H1 (cell line): ENCODE data around the gene ZNF462.

ENCODE experiments used
- ATF2 ChIP-seq: IDR thresholded peaks from 2 replicates; pipeline ENCODE4 v1.6.1; 2012; ENCODE audit warnings: low read length, inconsistent platforms
- CBX5 ChIP-seq: fragments of 300-800, 300-1000 bp; sonication (generic); IDR thresholded peaks from 2 replicates; pipeline ENCODE4 v1.7.1; 2016; ENCODE audit warnings: antibody characterized with exemption, low read length, low read depth
- CTCF ChIP-seq, 3 experiments: IDR thresholded peaks; 1 replicate in 2 of 3; 2 replicates in 1 of 3; pipeline versions ENCODE4 v1.5.1 to v1.6.1; 2011; ENCODE audit warnings: low read length in 3 of 3, mild to moderate bottlenecking in 3 of 3, inconsistent platforms in 2 of 3, low read depth in 1 of 3, moderate library complexity in 1 of 3; ENCODE audit not compliant: insufficient read depth in 1 of 3; ENCODE audit errors: control extremely low read depth in 1 of 3
- FOSL1 ChIP-seq: IDR thresholded peaks from 2 replicates; pipeline ENCODE4 v1.6.1; 2011; ENCODE audit warnings: mild to moderate bottlenecking, low read depth, low read length, moderate library complexity; ENCODE audit not compliant: insufficient read depth
- POLR2A ChIP-seq, 2 experiments: IDR thresholded peaks; 1 replicate in 1 of 2; 2 replicates in 1 of 2; pipeline ENCODE4 v1.6.1; 2011; ENCODE audit warnings: low read depth in 2 of 2, low read length in 2 of 2, mild to moderate bottlenecking in 2 of 2; ENCODE audit errors: control extremely low read depth in 1 of 2
- POLR2AphosphoS5 ChIP-seq: IDR thresholded peaks from 2 replicates; pipeline ENCODE4 v1.6.1; 2011; ENCODE audit warnings: low read depth, low read length
- RAD21 ChIP-seq, 2 experiments: IDR thresholded peaks in 1 of 2; conservative IDR thresholded peaks in 1 of 2; 2 replicates each; pipeline ENCODE4 v1.6.1; 2011; ENCODE audit warnings: low read depth in 2 of 2, low read length in 2 of 2, improper control_type of control experiment in 1 of 2, inconsistent platforms in 1 of 2, mild to moderate bottlenecking in 1 of 2, moderate library complexity in 1 of 2
- RFX5 ChIP-seq: IDR thresholded peaks from 2 replicates; pipeline ENCODE4 v1.6.1; 2011; ENCODE audit warnings: low read depth, low read length, improper control_type of control experiment, borderline replicate concordance
- RXRA ChIP-seq: IDR thresholded peaks from 2 replicates; pipeline ENCODE4 v1.6.1; 2011; ENCODE audit warnings: low read depth, mild to moderate bottlenecking, low read length, moderate library complexity; ENCODE audit not compliant: insufficient read depth
- YY1 ChIP-seq: IDR thresholded peaks from 2 replicates; pipeline ENCODE4 v1.6.1; 2011; ENCODE audit warnings: low read depth, mild to moderate bottlenecking, low read length

- TF ChIP-seq FOSL1 (no peak), POLR2AphosphoS5 (no peak), CTCF (IDR thresholded peaks at IDR 0.05; ENCODE audit: control extremely low read depth in 1 of 3, insufficient read depth in 1 of 3, low read depth in 1 of 3, low read length in 3 of 3) (no peak), POLR2A (IDR thresholded peaks at IDR 0.05; ENCODE audit: control extremely low read depth in 1 of 2, low read depth in 2 of 2, low read length in 2 of 2) (no peak), YY1 (no peak), ATF2 (no peak), RXRA (no peak), CBX5 (no peak), RAD21 (IDR thresholded peaks at IDR 0.05 in 1 of 2, conservative IDR thresholded peaks at IDR 0.05 in 1 of 2; ENCODE audit: low read depth in 2 of 2, low read length in 2 of 2) (no peak), RFX5 (no peak)
Measured at GRCh38 chr9:106911951-106912350, 49.0 kb downstream of the ZNF462 start.
